Effector CD8-positive, alpha-beta T cell (primary cell): ENCODE results near the gene RPL9.
A peak's percentile ranks its signal among the peaks of the same experiment; 100 is the strongest.
"Not testable (repeated sequence)": the region's sequence is repeated elsewhere in the genome, so short reads cannot be mapped to it uniquely, and the experiment has no call there.

Source experiments
- DNase-seq: peaks from one replicate; lab custom pipeline; 2025; lab: John Stamatoyannopoulos, UW
- total RNA-seq, 4 experiments: gene quantifications; one replicate each; lab custom pipeline; 2026; lab: John Stamatoyannopoulos, UW

The RPL9 gene
- 459 to 1,163 (median 936) reads per million in 4 experiments for total RNA-seq

GRCh38 chr4:39458505-39459300 lies at the start of gene RPL9, which contains the start of gene LIAS:
RPL9 (minus strand) TSS chr4:39458922; CDS start chr4:39458439, 483 bp downstream.
LIAS (plus strand) TSS chr4:39459056; CDS start chr4:39459118, 62 bp downstream.
- peak; percentile 90 for DNase-seq

GRCh38 chr4:39505581-39505980 lies 46.9 kb upstream of the RPL9 start:
- DNase-seq: no peak

GRCh38 chr4:39504538-39504937 lies 45.8 kb upstream of the RPL9 start:
- DNase-seq: no peak

- not testable (repeated sequence) for DNase-seq
Observed at GRCh38 chr4:39502664-39503035, 43.9 kb upstream of the RPL9 start.

GRCh38 chr4:39502019-39502663 lies 43.4 kb upstream of the RPL9 start:
- DNase-seq: no peak

- DNase-seq: no peak
Observed at GRCh38 chr4:39498727-39499020, 40.0 kb upstream of the RPL9 start.

GRCh38 chr4:39497909-39498726 lies 39.4 kb upstream of the RPL9 start:
- no peak for DNase-seq

GRCh38 chr4:39495446-39496213 lies 36.9 kb upstream of the RPL9 start:
- DNase-seq: no peak

GRCh38 chr4:39494354-39494753 lies 35.6 kb upstream of the RPL9 start:
- DNase-seq: no peak

GRCh38 chr4:39490322-39490721 lies 31.6 kb upstream of the RPL9 start:
- no peak for DNase-seq

- no peak for DNase-seq
Observed at GRCh38 chr4:39486221-39486804, 27.6 kb upstream of the RPL9 start.

- DNase-seq: no peak
Observed at GRCh38 chr4:39484582-39485272, 26.0 kb upstream of the RPL9 start.

GRCh38 chr4:39480902-39481695 lies 22.4 kb upstream of the RPL9 start:
- DNase-seq: no peak

GRCh38 chr4:39480251-39480650 lies 21.5 kb upstream of the RPL9 start:
- no peak for DNase-seq

- no peak for DNase-seq
Observed at GRCh38 chr4:39476187-39476895, 17.6 kb upstream of the RPL9 start.

- no peak for DNase-seq
Observed at GRCh38 chr4:39472396-39472795, 13.7 kb upstream of the RPL9 start.

- DNase-seq: no peak
Observed at GRCh38 chr4:39470402-39470801, 11.7 kb upstream of the RPL9 start.

GRCh38 chr4:39469429-39470077 lies 10.8 kb upstream of the RPL9 start:
- peak; percentile 1 for DNase-seq

- no peak for DNase-seq
Observed at GRCh38 chr4:39467464-39467863, 8.7 kb upstream of the RPL9 start.
